HG03565 (cell line): ENCODE measurements around the gene PCDHGA2.
"Not testable (repeated sequence)": the region's sequence is repeated elsewhere in the genome, so short reads cannot be mapped to it uniquely, and the experiment has no call there.

ENCODE experiments used
- ATAC-seq: cut with Tn5 transposase; IDR thresholded peaks from one replicate; pipeline ENCODE4 v1.9.1; 2021; ENCODE audit warnings: mild to moderate bottlenecking, moderate library complexity; ENCODE audit not compliant: unreplicated experiment

The PCDHGA2 gene

DNA sequence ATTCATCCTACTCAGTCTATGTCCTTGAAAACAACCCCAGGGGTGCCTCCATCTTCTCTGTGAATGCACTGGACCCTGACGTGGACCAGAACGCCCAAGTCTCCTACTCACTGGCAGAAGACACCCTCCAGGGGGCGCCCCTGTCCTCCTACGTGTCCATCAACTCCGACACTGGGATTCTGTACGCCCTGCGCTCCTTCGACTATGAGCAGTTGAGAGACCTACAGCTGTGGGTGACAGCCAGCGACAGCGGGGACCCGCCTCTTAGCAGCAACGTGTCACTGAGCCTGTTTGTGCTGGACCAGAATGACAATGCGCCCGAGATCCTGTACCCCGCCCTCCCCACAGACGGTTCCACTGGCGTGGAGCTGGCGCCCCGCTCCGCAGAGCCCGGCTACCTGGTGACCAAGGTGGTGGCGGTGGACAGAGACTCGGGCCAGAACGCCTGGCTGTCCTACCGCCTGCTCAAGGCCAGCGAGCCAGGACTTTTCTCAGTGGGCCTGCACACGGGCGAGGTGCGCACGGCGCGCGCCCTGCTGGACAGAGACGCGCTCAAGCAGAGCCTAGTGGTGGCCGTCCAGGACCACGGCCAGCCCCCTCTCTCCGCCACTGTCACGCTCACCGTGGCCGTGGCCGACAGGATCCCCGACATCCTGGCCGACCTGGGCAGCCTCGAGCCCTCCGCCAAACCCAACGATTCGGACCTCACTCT lies 37.0 kb downstream of the PCDHGA2 start:
- ATAC-seq = not testable (repeated sequence)

DNA sequence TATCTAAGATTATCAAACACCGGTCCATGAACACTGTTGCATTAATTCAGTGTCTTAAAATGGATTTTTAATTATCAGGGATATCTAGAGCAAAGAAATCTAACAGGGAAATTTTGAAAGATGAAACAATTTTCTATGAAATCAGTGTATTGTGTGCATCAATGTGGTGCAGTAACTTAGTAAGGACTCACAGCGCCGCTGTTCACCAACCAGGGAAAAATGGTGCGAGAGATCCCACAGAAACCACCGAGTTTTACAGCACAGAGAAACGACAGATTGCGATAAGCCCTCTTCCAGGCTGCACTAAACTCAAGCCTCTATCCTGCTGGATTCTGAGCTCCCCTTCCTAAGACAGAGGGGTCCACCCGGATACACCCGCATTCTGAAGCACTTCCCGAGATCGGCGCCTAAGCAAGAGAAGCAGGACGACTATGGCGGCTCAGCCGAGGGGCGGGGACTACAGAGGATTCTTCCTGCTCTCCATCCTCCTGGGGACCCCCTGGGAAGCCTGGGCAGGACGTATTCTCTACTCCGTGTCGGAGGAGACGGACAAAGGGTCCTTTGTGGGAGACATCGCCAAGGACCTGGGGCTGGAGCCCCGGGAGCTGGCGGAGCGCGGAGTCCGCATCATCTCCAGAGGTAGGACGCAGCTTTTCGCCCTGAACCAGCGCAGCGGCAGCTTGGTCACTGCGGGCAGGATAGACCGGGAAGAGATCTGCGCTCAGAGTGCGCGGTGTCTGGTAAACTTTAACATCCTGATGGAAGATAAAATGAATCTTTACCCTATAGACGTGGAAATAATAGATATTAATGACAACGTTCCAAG lies 44.1 kb downstream of the PCDHGA2 start, which contains the start of gene PCDHGA7:
Gene PCDHGA7 (plus strand): TSS at position 274 of the 826 bp plus-strand sequence. CDS start 158 bp downstream, at position 432.
- ATAC-seq = no peak

DNA sequence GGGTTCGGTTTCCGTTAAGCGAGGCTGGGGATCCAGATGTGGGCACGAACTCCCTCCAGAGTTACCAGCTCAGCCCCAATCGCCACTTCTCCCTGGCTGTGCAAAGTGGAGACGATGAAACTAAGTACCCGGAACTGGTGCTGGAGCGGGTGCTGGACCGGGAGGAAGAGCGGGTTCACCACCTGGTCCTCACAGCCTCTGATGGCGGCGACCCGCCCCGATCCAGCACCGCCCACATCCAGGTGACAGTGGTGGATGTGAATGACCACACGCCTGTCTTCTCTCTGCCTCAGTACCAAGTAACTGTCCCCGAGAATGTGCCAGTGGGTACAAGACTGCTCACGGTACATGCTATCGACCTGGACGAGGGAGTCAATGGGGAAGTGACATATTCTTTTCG lies 44.8 kb downstream of the PCDHGA2 start:
- no peak for ATAC-seq

DNA sequence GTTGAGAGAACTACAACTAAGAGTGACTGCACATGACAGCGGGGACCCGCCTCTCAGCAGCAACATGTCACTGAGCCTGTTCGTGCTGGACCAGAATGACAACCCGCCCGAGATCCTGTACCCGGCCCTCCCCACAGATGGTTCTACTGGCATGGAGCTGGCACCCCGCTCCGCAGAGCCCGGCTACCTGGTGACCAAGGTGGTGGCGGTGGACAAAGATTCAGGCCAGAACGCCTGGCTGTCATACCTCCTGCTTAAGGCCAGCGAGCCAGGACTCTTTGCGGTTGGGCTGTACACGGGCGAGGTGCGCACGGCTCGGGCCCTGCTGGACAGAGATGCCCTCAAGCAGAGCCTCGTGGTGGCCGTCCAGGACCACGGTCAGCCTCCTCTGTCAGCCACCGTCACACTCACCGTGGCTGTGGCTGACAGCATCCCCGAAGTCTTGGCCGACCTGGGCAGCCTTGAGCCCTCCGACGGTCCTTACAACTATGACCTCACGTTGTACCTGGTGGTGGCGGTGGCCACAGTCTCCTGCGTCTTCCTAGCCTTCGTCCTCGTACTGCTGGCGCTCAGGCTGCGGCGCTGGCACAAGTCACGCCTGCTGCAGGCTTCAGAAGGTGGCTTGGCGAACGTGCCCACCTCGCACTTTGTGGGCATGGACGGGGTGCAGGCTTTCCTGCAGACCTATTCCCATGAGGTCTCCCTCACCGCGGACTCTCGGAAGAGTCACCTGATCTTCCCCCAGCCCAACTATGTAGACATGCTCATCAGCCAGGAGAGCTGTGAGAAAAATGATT lies 46.1 kb downstream of the PCDHGA2 start:
- ATAC-seq = no peak

DNA sequence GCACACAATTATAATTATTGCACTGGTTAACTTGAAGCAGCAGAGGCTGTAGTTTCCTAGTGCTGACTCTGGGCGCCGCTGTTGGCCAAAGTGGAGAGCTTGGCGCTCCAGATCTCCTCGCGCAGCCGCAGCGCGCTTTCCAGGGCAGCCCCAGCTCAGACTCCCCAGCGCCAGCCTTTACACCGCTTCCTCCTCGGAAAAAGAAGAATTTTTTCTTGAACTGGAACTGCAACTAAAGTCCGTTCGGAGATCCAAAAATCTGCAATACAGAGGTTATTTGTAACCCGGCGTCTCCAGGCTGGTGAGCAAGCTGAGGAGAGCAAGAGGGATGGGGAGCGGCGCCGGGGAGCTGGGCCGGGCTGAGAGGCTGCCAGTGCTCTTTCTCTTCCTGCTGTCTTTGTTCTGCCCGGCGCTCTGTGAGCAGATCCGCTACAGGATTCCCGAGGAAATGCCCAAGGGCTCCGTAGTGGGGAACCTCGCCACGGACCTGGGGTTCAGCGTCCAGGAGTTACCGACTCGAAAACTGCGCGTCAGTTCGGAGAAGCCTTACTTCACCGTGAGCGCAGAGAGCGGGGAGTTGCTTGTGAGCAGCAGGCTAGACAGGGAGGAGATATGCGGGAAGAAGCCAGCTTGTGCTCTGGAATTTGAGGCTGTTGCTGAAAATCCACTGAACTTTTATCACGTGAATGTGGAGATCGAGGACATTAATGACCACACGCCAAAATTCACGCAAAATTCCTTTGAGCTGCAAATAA lies 49.2 kb downstream of the PCDHGA2 start, which contains the start of gene PCDHGB4:
Gene PCDHGB4 (plus strand): TSS at position 142 of the 755 bp plus-strand sequence. CDS start 187 bp downstream, at position 329.
- ATAC-seq = not testable (repeated sequence)

DNA sequence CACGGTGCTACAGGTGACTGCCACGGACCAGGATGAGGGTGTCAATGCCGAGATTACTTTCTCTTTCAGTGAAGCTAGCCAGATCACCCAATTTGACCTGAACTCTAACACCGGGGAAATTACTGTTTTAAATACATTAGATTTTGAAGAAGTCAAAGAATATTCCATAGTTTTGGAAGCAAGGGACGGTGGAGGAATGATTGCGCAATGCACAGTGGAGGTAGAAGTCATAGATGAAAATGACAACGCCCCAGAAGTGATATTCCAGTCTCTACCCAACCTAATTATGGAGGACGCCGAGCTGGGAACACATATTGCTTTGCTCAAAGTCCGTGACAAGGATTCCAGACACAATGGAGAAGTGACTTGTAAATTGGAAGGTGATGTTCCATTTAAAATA lies 50.1 kb downstream of the PCDHGA2 start:
- no peak for ATAC-seq

DNA sequence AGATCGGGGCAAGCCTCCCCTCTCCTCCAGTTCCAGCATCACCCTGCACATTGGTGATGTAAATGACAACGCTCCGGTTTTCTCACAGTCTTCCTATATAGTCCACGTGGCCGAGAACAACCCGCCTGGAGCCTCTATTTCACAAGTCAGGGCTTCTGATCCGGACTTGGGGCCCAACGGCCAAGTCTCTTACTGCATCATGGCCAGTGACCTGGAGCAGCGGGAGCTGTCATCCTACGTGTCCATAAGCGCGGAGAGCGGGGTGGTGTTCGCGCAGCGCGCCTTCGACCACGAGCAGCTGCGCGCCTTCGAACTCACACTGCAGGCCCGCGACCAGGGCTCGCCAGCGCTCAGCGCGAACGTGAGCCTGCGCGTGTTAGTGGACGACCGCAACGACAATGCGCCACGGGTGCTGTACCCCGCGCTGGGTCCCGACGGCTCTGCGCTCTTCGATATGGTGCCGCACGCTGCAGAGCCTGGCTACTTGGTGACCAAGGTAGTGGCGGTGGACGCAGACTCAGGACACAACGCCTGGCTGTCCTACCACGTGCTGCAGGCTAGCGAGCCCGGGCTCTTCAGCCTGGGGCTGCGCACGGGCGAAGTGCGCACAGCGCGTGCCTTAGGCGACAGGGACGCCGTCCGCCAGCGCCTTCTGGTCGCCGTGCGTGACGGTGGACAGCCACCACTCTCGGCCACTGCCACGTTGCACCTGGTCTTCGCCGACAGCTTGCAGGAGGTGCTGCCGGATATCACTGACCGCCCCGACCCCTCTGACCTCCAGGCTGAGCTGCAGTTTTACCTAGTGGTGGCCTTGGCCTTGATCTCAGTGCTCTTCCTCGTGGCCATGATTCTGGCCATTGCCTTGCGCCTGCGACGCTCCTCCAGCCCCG lies 50.8 kb downstream of the PCDHGA2 start:
- ATAC-seq = no peak

DNA sequence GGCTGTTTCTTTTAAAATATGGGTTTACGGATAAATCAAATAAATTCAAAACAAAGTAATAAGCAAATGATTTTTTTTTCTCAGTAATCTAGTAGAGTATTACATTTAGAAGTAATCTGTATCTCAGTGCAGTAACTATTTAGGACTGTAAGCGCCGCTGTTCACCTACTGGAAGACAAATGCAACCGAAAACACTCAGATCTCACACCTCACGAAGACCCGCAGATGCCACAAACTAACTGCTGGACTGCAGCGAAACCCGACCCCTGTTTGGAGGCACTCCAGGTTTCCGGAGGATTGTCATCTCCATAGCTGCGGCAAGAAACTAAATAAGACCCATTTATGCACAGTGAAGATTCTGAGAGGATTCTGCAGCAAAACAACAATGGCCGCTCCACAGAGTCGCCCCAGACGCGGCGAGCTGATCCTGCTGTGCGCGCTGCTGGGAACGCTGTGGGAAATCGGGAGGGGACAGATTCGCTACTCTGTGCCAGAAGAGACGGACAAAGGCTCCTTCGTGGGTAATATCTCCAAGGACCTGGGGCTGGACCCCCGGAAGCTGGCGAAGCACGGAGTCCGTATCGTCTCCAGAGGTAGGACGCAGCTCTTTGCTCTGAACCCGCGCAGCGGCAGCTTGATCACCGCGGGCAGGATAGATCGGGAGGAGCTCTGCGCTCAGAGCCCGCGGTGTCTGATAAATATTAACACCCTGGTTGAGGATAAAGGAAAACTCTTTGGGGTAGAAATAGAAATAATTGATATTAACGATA lies 54.1 kb downstream of the PCDHGA2 start, which contains the start of gene PCDHGA8:
Gene PCDHGA8 (plus strand): TSS at position 205 of the 770 bp plus-strand sequence. CDS start 181 bp downstream, at position 386.
- ATAC-seq = no peak
